ENCODE results near the gene WAS. TPM values are rescaled to one million over a fixed set of nuclear protein-coding genes. Genes with fewer than 3 reads are reported as not detected.

The WAS gene
- total RNA-seq, 1 experiment from 2014 or later: 0.90 TPM

GRCh38 chrX:48696301-48696908, 12.8 kb downstream of the WAS start, which contains the start of gene SUV39H1:
SUV39H1 (plus strand) TSS chrX:48696734; CDS start chrX:48696785, 51 bp downstream.
- peaks cover 19% of the 10 kb centered on the region for H3K36me3 ChIP-seq (ENCODE audit: insufficient read depth, low read length, poor library complexity, severe bottlenecking)
- DNase-seq (ENCODE audit: low spot score): peak; percentile 93
- H3K27me3 ChIP-seq (replicated peaks; ENCODE audit: insufficient read depth, low read depth, low read length, poor library complexity): no peaks in the 10 kb centered on the region
- peak within 1 kb of the TSS; percentile 64 for H3K4me3 ChIP-seq (ENCODE audit: low read depth, low read length, poor library complexity, severe bottlenecking)
- ChIA-PET POLR2A (ENCODE audit: low non-redundant PET) (interaction anchor here (0.6 kb wide), 1 partner anchor 1966 kb away, joined by 4 read pairs; no protein-coding TSS in a partner anchor), CTCF (no interaction called here)
- no peaks in the 10 kb centered on the region for H3K4me1 ChIP-seq (ENCODE audit: insufficient read depth, low read length, poor library complexity, severe bottlenecking)
- H3K27ac ChIP-seq (ENCODE audit: low read depth, low read length, poor library complexity, severe bottlenecking): peak within 1 kb of the TSS; percentile 95
- BruUV-seq (replicated peaks): no TSS peak
- intact Hi-C loops (cut with micrococcal nuclease; ENCODE audit: unreplicated experiment): no loop called here
- H3K9me3 ChIP-seq (ENCODE audit: low read depth, low read length, poor library complexity, severe bottlenecking): no peaks in the 10 kb centered on the region
- no peak for TF ChIP-seq EZH2 (IDR thresholded peaks at IDR 0.05; ENCODE audit: borderline replicate concordance, low read depth, low read length, poor library complexity, severe bottlenecking)
- no peak for TF ChIP-seq CTCF (conservative IDR thresholded peaks at IDR 0.05; ENCODE audit: low read depth, low read length)

- ChIA-PET CTCF (no interaction called here), POLR2A (ENCODE audit: low non-redundant PET) (no interaction called here)
Measured at GRCh38 chrX:48696909-48697727, 13.5 kb downstream of the WAS start.

GRCh38 chrX:48698306-48698705, 14.7 kb downstream of the WAS start:
- ChIA-PET CTCF (no interaction called here), POLR2A (ENCODE audit: low non-redundant PET) (no interaction called here)
- Histone ChIP-seq H3K9me3 (ENCODE audit: low read depth, low read length, poor library complexity, severe bottlenecking) (no peaks in the 10 kb centered on the region), H3K4me1 (ENCODE audit: insufficient read depth, low read length, poor library complexity, severe bottlenecking) (no peaks in the 10 kb centered on the region), H3K36me3 (ENCODE audit: insufficient read depth, low read length, poor library complexity, severe bottlenecking) (peaks cover 31% of the 10 kb centered on the region), H3K27me3 (replicated peaks; ENCODE audit: insufficient read depth, low read depth, low read length, poor library complexity) (no peaks in the 10 kb centered on the region), H3K4me3 (ENCODE audit: low read depth, low read length, poor library complexity, severe bottlenecking) (no peak overlapping the region), H3K27ac (ENCODE audit: low read depth, low read length, poor library complexity, severe bottlenecking) (no peak overlapping the region)
- TF ChIP-seq EZH2 (IDR thresholded peaks at IDR 0.05; ENCODE audit: borderline replicate concordance, low read depth, low read length, poor library complexity, severe bottlenecking) (no peak), CTCF (conservative IDR thresholded peaks at IDR 0.05; ENCODE audit: low read depth, low read length) (no peak)
- intact Hi-C loops (cut with micrococcal nuclease; ENCODE audit: unreplicated experiment): no loop called here
- BruUV-seq (replicated peaks): no TSS peak
- no peak for DNase-seq (ENCODE audit: low spot score)

More at GRCh38 chrX:48696909-48697727, 13.5 kb downstream of the WAS start:
- peak; percentile 78 for DNase-seq (ENCODE audit: low spot score)
- Histone ChIP-seq H3K4me3 (ENCODE audit: low read depth, low read length, poor library complexity, severe bottlenecking) (peak overlapping the region; percentile 64), H3K27me3 (replicated peaks; ENCODE audit: insufficient read depth, low read depth, low read length, poor library complexity) (no peaks in the 10 kb centered on the region), H3K9me3 (ENCODE audit: low read depth, low read length, poor library complexity, severe bottlenecking) (no peaks in the 10 kb centered on the region), H3K36me3 (ENCODE audit: insufficient read depth, low read length, poor library complexity, severe bottlenecking) (peaks cover 25% of the 10 kb centered on the region), H3K4me1 (ENCODE audit: insufficient read depth, low read length, poor library complexity, severe bottlenecking) (no peaks in the 10 kb centered on the region), H3K27ac (ENCODE audit: low read depth, low read length, poor library complexity, severe bottlenecking) (peak overlapping the region; percentile 95)
- intact Hi-C loops (cut with micrococcal nuclease; ENCODE audit: unreplicated experiment): no loop called here
- TF ChIP-seq EZH2 (IDR thresholded peaks at IDR 0.05; ENCODE audit: borderline replicate concordance, low read depth, low read length, poor library complexity, severe bottlenecking) (no peak), CTCF (conservative IDR thresholded peaks at IDR 0.05; ENCODE audit: low read depth, low read length) (no peak)
- BruUV-seq (replicated peaks): no TSS peak
